ENCODE results near the gene PLXNA1. TPM values are rescaled to one million over a fixed set of nuclear protein-coding genes. Genes with fewer than 3 reads are reported as not detected.
A peak's percentile ranks its signal among the peaks of the same experiment; 100 is the strongest.

The PLXNA1 gene
- total RNA-seq, 1 donor from 2014 or later = 26.4 TPM

DNA sequence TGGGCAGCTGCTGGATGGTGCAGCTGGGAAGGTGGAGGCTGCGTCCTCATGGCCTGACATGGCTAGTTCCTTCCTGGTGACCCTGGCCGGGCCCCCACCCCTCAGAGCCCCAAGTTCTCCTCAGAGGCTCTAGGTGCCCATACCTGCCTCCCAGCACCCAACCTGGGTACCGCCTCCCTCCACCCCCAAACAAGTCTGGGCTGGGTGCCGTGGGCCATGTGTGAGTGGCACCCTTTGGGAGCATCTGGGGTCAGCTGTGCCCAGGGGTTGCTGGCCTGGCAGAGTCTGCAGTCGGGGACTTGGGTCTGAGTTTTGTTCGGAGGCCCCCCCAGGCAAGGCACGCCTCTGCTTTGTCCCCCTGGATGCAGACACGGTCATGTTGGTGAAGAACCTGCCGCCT is 10.5 kb downstream of the PLXNA1 start:
- TF ChIP-seq, protein P1, sequence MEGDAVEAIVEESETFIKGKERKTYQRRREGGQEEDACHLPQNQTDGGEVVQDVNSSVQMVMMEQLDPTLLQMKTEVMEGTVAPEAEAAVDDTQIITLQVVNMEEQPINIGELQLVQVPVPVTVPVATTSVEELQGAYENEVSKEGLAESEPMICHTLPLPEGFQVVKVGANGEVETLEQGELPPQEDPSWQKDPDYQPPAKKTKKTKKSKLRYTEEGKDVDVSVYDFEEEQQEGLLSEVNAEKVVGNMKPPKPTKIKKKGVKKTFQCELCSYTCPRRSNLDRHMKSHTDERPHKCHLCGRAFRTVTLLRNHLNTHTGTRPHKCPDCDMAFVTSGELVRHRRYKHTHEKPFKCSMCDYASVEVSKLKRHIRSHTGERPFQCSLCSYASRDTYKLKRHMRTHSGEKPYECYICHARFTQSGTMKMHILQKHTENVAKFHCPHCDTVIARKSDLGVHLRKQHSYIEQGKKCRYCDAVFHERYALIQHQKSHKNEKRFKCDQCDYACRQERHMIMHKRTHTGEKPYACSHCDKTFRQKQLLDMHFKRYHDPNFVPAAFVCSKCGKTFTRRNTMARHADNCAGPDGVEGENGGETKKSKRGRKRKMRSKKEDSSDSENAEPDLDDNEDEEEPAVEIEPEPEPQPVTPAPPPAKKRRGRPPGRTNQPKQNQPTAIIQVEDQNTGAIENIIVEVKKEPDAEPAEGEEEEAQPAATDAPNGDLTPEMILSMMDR (IDR thresholded peaks at IDR 0.05; ENCODE audit: borderline replicate concordance) = no peak
- no peak for DNase-seq
- intact Hi-C loops (cut with micrococcal nuclease) = no loop called here
- no peak overlapping the region for H3K4me3 ChIP-seq
- no peaks in the 10 kb centered on the region for H3K9me3 ChIP-seq (replicated peaks)
- peak overlapping the region; percentile 80 for H3K27ac ChIP-seq (replicated peaks)
- H3K36me3 ChIP-seq = peaks cover 22% of the 10 kb centered on the region
- H3K4me1 ChIP-seq = peaks cover 87% of the 10 kb centered on the region
- H3K27me3 ChIP-seq (ENCODE audit: low read depth) = no peaks in the 10 kb centered on the region

DNA sequence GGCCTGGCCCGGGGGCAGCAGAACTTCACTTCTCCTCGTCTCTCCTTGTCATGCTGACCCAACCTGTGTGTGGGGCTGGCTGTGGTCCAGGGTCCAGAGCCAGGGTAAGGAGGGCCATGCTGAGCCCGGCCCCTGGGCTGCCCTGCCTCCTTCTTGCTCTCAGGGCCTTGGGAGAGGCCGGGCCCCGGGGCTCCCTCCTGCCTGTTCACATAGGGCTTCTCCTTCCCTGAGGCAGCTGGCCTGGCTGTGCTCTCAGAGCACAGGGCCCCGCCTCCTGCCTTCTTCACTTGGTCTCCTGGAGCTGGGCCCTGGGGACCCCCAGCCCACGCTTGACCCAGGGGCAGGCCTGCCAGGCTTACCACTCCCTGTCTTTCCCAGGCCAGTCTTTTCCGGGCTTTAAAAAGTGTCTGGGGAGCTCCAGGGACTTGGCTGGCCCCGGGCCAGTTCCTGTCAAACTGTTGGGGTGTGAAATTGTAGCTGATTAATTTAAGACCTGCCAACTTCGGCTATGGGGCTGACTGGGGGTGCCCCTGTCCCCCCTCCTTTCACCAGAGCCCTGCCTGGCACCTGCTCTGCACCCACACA is 11.8 kb downstream of the PLXNA1 start:
- H3K27me3 ChIP-seq (ENCODE audit: low read depth) = no peaks in the 10 kb centered on the region
- H3K27ac ChIP-seq (replicated peaks) = peak overlapping the region; percentile 80
- TF ChIP-seq, protein P1 (IDR thresholded peaks at IDR 0.05; ENCODE audit: borderline replicate concordance) = no peak
- intact Hi-C loops (cut with micrococcal nuclease) = no loop called here
- H3K4me3 ChIP-seq = peak overlapping the region; percentile 27
- H3K9me3 ChIP-seq (replicated peaks) = no peaks in the 10 kb centered on the region
- peak; percentile 78 for DNase-seq
- peaks cover 9% of the 10 kb centered on the region for H3K36me3 ChIP-seq
- H3K4me1 ChIP-seq = peaks cover 98% of the 10 kb centered on the region

DNA sequence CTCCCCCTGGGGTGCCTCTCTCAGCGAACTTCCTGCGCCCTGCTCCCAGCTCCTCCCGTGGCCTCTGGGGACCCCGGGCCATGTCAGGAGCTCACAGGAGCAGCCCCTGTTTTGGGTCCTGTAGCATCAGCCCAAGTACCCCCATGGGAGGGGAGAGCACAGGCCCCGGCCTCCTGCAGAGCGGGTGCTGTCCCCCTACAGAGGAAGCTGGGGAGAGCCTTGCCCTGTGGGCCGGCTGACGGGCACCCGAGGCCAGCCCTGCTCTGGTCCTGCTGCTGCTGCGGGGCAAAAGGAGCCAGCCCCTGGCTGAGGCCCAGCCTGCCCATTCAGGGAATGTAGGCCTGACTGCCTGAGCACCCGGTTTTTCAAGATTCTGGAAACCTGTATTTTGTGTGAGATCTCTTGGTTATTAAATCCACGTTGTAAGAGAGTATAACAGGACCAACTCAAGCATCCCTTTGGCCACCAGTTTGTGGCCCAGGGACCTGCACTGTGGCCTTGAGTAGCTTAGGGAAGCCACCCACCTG is 12.4 kb downstream of the PLXNA1 start:
- Histone ChIP-seq H3K4me3 (no peak overlapping the region), H3K27ac (replicated peaks) (peak overlapping the region; percentile 80), H3K9me3 (replicated peaks) (no peaks in the 10 kb centered on the region), H3K4me1 (peaks cover 94% of the 10 kb centered on the region), H3K36me3 (peaks cover 4% of the 10 kb centered on the region), H3K27me3 (ENCODE audit: low read depth) (no peaks in the 10 kb centered on the region)
- TF ChIP-seq, protein P1 (IDR thresholded peaks at IDR 0.05; ENCODE audit: borderline replicate concordance) = no peak
- no peak for DNase-seq
- intact Hi-C loops (cut with micrococcal nuclease) = no loop called here

DNA sequence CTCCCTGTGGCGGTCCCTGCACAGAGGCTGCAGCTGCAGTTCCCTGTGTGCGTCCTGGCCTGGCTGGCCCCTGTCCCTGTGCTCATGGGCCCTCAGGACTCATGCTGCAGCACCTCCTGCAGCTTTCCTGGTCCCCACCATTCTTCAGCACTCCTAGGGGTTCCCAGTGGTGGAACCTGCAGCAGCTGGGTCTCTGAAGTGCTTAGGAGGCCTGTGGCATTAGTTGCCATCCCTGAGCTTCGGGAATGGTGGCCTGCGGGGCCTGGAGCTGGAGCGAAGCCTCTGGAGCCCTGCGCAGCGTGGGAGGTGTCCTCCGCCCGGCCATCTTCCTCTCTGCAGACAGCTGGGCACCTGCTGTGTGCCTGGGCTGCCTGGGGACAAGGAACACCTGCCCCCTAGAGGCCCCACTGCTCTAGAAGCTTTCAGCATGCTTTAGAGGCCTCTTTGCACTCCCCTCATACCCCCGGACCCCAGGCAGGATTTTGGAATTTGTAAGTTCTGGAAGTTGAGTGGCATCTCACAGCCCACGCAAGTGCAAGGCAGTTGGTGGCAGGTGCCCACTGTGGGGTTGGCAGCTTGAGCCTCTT is 13.1 kb downstream of the PLXNA1 start:
- Histone ChIP-seq H3K27ac (replicated peaks) (peak overlapping the region; percentile 80), H3K4me3 (no peak overlapping the region), H3K36me3 (no peaks in the 10 kb centered on the region), H3K27me3 (ENCODE audit: low read depth) (no peaks in the 10 kb centered on the region), H3K4me1 (peaks cover 91% of the 10 kb centered on the region), H3K9me3 (replicated peaks) (no peaks in the 10 kb centered on the region)
- intact Hi-C loops (cut with micrococcal nuclease) = no loop called here
- no peak for DNase-seq
- TF ChIP-seq, protein P1 (IDR thresholded peaks at IDR 0.05; ENCODE audit: borderline replicate concordance) = no peak

DNA sequence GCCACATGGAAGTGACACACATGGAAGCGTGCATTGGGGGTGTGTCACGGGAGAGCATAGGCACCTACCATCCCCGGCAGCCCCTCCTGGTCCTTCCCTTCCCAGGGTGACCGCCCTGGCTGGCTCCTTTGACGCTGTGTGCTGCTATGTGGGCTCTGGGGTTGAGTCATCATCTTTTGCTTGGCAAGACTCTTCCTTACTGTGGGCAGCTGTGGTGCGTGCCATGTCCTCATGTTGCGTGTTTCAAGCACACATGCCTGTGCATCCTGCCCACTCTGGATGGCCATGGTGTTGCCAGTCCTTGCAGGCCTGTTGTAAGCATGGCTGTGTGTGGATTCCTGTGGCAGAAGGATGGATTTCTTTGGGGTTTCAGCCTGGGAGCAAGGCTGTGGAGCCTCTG is 14.0 kb downstream of the PLXNA1 start:
- intact Hi-C loops (cut with micrococcal nuclease) = no loop called here
- no peak for DNase-seq
- Histone ChIP-seq H3K9me3 (replicated peaks) (no peaks in the 10 kb centered on the region), H3K4me3 (no peak overlapping the region), H3K27me3 (ENCODE audit: low read depth) (no peaks in the 10 kb centered on the region), H3K4me1 (peaks cover 91% of the 10 kb centered on the region), H3K36me3 (no peaks in the 10 kb centered on the region), H3K27ac (replicated peaks) (no peak overlapping the region)
- TF ChIP-seq, protein P1 (IDR thresholded peaks at IDR 0.05; ENCODE audit: borderline replicate concordance) = no peak
